GM19043 (cell line): ENCODE measurements around the gene INPP4B.
A peak's percentile ranks its signal among the peaks of the same experiment; 100 is the strongest.

Experiments used
- ATAC-seq: cut with Tn5 transposase; IDR thresholded peaks from one replicate; pipeline ENCODE4 v1.9.1; 2021; ENCODE audit warnings: low read depth; ENCODE audit not compliant: unreplicated experiment

INPP4B gene

GRCh38 chr4:142358656-142359055, 487.4 kb downstream of the INPP4B start:
- ATAC-seq, result no peak

- no peak for ATAC-seq
Measured at GRCh38 chr4:142356801-142357200, 489.3 kb downstream of the INPP4B start.

- no peak for ATAC-seq
Measured at GRCh38 chr4:142356118-142356759, 489.9 kb downstream of the INPP4B start.

DNA sequence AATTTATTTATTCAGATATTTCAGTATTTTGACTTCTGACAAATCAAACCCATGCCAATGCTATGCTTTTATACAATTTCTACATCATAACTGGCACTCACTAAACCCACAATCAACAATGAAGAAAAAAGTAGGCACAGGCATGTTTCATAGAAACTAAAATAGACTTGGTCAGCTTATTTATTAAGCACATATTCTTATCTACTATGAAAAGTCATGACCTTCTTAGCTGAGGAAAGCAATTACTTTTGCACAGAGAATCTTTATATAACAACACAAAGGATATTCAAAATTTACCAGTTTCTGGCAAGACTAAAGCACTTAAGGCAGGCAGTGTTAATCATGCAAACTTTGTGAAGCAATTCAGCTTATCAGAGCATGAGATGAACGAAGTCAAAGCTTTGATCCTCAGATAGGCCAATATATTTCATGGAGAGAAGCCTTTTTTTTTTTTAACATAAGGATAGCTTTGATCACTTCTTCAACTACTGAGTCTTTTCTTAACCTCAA, 490.6 kb downstream of the INPP4B start:
- ATAC-seq, result no peak

DNA sequence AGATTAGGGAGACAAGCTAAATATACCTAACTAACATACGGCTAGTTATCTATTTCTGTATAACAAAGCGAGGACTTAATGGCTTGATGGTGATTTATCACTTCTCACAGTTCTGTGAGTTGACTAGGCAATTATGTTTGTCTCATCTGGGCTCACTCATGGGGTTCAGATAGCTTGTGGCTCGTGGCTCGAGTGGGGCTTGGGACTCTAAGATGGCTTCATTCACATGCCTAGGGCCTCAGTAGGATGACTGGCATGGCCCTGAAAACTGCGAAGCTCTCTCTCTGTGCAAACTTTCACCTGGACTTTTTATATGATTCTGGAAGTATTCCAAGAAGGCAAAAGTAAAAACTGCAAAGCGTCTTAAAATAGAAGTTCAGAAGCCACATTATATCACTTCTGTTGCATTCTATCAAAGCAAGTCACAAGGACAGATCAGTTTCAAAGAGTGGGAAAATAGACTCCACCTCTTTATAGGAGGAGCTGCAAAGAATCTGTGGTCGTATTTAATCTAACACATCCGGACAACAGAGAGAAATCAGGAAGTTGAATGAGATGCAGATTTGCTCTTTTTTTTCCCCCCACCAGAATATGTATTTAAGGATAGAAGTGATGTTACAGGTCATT, 491.2 kb downstream of the INPP4B start:
- ATAC-seq, result no peak

DNA sequence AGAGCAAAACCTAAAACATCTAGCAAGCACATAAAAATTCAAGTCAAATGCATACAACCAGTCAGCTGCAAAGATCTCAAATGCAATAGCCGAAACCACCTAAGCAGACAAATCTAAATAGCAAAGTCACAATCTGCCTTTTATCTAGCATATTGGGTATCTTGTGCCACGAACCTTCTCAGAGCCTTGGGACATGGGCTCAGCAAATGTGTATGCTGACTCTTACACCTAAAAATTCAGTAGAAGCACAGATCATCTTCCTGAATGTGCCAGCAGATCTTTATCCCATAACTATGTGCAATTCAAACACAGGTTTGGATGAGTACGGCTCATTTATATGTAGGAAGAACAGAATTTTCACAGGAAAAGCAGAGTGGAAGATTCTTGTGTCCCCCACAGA, 492.1 kb downstream of the INPP4B start:
- no peak for ATAC-seq

DNA sequence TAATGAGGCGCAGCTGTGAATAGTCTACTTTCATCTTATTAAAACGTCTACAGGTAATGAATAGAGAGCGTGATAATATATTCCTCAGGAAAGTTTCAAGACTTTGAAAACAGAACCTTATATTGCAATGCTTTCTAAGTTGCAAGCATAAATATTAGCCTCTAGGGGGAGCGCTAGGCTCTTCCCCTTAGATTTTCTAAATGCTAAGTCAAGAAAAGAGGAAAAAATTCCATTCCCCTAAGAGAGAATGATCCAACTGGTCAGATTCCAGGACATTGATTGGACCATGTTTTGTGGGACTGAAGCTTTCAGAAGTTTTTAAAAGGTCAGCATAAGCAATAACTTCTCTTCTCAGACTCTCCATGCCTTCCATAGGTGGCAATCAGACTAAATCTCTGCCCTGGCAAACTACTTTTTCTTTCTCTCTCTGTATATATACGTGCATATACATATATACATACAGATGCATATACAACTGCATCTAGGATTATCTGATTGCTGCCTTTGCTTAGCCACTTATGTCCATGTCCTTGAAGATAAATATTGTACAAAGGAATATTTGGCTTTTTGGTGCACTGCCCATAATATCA, 492.9 kb downstream of the INPP4B start:
- ATAC-seq, result peak; percentile 55

GRCh38 chr4:142352712-142353111, 493.4 kb downstream of the INPP4B start:
- ATAC-seq, result no peak

DNA sequence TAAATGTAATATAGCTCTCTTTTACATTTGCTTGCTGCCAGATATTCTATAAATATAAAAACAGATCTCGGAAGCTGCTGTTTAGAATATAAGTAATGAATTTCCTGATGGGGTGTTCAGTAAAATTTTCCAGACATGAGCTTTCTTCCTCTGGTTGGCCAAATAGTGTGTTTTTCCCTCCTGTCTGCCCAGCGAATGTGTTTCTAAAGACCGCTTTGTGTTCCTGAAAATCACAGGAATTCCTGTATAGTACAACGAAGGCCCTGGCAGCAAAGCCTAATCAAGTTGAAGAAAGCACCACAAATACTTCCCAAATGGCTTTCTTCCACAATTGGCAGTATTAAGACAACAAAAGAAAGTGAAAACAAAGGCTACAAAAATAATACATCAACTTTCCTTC, 494.1 kb downstream of the INPP4B start:
- no peak for ATAC-seq

DNA sequence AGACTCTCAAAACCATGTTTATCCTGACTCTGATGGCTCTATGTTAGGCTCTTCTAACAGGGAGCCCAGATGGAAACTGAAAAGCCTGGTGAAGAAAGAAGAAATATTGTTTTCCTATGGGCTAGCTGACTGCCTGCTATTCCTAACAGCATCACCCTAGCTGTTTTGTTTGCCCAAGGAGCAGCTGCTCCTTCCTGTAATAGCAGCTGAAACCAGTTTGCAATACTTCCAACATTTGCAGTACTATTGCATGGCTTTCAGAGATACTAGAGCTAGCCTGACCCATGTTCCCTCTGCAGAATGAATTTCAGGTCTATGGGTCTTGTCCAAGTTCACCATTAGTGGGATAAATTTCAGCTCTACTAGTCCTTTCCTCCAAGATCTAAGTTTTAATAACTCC, 495.2 kb downstream of the INPP4B start:
- no peak for ATAC-seq

DNA sequence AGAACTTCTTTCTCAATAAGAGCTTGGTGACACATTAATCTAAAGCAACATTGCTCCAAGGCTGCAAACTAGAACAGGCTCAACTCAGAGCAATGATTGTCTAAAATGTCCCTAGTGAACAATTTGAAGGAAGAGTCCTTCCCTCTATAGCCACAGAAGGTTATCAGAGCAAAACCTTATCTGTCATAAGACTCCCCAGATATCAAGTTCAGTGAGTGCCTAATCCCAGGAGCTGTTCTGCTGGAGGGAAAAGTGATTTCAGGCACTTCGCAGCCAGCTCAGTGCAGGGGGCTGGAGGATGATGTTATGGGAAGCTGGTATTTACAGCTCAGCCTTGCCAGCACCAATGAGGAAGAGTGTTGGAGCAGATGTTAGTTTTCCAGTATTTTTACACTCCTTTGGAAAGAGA, 497.5 kb downstream of the INPP4B start:
- no peak for ATAC-seq

DNA sequence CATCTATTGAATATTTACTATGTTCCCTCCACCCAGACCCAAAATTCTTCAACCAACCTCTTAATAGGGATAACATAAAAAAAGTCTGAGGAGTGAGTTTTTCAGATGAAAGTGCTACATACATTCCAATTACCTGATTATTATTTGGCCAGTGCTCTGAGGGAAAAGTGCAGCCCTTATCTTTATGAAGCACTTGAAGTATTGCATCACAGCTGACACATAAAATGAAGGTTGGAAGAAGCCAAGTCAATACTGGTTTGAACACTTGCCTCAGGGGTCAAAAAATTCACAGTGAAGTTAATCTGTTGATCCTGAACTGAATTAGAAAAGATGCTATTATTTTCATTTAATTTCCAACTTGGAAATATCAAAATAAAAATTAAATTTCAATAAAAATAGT, 498.9 kb downstream of the INPP4B start:
- ATAC-seq, result no peak

DNA sequence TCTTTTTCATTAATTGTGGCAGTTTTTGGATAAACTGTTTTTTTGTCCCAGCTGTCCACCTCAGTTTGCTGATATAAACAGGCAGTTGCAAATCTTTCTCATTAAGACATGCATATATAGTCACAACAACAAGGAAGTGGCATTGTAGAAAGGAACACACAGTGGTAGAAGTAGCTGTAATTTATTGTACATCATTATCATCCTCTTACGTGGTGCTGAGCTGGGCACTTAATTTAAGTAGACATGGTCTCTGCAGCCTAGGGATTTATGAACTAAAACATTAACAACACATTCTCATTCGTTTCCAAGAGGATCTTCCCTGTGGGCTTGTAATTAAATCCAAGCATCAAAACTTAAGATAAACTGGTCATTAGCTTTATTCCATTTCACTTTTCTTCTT, 500.2 kb downstream of the INPP4B start:
- ATAC-seq, result no peak

DNA sequence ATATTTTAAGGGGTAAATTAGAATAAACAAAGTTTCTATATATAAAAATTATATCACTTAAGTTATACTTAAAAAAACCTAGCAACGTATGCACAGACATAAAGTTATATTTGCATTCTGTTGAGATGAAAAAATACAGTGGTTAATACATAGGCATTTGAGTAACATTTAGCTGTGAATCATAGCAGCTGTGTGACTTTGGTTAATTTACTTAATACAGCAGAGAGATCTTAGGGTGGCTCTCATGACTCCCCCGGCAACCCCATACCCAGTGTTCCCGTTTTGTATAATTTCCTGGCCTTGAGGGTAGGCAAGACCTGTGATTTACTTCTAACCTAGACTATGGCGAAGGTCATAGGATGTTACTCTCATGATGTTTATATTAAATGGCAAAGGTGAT, 504.8 kb downstream of the INPP4B start:
- ATAC-seq, result no peak

- no peak for ATAC-seq
Measured at GRCh38 chr4:142339053-142339452, 507.0 kb downstream of the INPP4B start.

DNA sequence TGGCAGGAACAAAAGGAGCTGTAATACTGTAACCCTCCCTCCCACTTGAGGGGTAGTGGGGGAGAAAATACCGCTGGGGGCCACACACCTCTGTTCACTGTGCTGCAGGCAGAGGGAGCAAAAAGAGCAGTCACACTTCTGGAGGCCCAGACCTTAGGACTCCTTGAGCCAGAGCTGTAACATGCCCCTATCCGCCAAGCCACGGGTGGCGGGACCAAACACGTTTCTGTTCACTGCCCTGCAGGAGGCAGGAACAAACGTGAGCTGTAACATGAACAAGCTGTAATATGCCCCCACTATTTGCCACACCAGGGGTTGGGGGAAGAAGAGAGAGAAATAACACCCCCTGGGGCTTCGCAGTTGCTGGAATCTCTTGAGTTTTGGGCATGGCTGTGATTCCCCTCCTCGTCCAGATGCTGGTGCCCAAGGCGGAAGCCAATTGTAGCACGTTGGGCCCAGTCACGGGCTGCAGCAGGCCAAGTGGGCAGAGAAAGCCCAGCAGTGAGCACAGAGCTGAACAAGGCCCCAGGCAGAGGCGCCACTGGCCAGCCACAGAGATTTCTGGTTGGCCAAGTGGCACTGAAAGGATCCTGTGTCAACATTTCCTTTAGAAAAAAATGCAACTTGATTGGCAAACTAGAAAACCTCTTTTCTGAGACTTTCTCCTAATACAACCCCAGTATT, 509.7 kb downstream of the INPP4B start:
- ATAC-seq, result no peak

DNA sequence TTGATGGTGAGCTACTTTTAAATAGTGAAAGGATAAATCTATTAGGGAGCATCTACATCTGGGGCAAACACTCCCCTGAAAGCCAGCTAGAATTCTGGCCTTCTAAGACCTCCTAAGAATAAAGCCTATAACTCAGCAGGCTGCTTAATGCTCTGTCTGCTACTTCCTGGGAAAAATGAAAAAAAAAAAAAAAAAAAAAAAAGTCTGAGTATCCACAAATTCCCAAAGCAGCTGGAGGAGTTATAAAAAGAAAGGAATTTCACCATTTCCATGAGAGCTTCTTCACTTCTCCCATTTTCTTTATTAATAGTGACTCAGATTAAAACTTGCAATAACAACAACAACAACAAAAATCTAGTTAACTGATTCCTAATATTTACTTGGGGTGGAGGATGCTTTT, 511.2 kb downstream of the INPP4B start:
- ATAC-seq, result no peak

DNA sequence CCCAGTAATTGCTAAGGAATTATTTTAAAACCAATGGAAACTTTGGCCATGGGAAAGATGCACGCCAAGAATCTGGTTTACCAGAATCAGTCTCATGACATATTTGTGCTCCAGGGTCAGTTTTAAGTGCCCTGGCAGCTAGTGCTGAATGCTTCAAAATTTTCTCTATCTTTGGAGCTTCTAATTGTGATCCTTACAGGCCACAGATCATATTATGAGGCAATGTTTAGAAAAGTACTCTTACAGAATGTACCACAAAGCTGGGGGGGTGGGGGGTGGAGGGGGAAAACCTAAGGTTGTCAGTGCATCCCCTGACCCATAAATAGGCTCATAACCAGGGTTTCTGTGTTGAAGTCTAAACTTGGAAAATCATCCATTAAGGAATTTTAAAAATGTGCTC, 514.5 kb downstream of the INPP4B start:
- ATAC-seq, result no peak

- ATAC-seq, result no peak
Measured at GRCh38 chr4:142331132-142331531, 515.0 kb downstream of the INPP4B start.

DNA sequence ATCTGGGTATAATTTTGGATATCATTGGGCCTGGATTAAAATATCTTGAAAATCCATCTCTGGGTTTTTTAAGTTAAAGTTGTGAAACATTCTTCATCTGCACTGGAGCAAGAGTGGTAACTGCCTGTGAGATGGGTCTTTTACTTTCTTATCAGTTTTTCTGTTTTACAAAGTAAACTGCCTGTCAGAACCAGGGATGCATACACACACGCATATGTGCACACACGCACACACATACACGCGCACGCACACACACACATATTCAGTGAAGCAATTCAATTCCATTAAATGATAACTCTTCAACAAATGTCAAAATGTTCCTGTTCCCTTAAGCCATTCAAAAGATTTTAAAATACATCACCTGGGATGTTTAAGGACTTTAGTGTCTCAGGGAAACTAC, 515.8 kb downstream of the INPP4B start:
- ATAC-seq, result no peak

DNA sequence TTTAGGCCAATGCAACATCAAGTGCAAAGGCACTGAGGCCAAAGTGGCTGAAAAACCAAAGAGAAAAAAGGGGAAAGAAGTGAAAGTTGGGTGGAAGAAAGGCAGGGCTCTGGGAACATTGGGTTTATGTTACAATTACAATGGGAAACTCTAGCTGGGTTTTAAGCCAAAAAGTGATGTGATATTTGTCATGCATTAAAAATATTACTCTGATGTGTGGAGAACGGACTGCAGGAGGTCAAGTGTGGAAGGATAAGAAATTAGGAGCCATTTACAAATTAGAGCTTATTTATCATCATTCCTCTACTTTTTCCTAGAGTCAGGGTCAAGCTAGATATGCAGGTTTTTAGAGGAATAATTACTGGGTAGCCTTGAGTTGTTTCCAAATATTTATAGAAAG, 516.8 kb downstream of the INPP4B start:
- no peak for ATAC-seq

GRCh38 chr4:142326181-142326580, 519.9 kb downstream of the INPP4B start:
- ATAC-seq, result no peak
